A673 (cell line): ENCODE measurements around the gene ARHGEF19. TPM values are rescaled to one million over a fixed set of nuclear protein-coding genes. Genes with fewer than 3 reads are reported as not detected.

Experiments
- BruUV-seq: library from RNA; stranded (reverse); fragments of 400-500 nt; replicated peaks from 2 replicates; lab custom pipeline; 2021; lab: Mats Ljungman, UMichigan
- CTCF ChIA-PET: fragments of 300-600 bp; sonication (Branson Sonifier 250); formaldehyde crosslinking; loops from one replicate; lab custom pipeline; 2022; ENCODE audit warnings: antibody characterized with exemption; lab: Charles Lee
- POLR2A ChIA-PET: fragments of 300-600 bp; sonication (Branson Sonifier 250); formaldehyde crosslinking; loops from one replicate; lab custom pipeline; 2022; ENCODE audit warnings: antibody characterized with exemption; ENCODE audit not compliant: low non-redundant PET; lab: Charles Lee
- DNase-seq: peaks from one replicate; pipeline ENCODE4 v3.0.0-alpha.2; 2015; ENCODE audit warnings: low spot score
- H3K27ac ChIP-seq: fragments of 200-600 bp; sonication (generic); 2 replicates; pipeline ENCODE4 v1.5.1; 2016; ENCODE audit warnings: mixed run types, low read depth, mild to moderate bottlenecking, mixed read lengths, antibody characterized with exemption, low read length; ENCODE audit not compliant: poor library complexity, severe bottlenecking
- H3K27me3 ChIP-seq: fragments of 200-600 bp; sonication (generic); replicated peaks from 2 replicates; pipeline ENCODE4 v1.6.1; 2017; ENCODE audit warnings: mixed run types, low read depth, mild to moderate bottlenecking, mixed read lengths, antibody characterized with exemption, low read length; ENCODE audit not compliant: insufficient read depth, poor library complexity
- H3K36me3 ChIP-seq: fragments of 200-600 bp; sonication (generic); 2 replicates; pipeline ENCODE4 v1.6.1; 2016; ENCODE audit warnings: mixed run types, mild to moderate bottlenecking, mixed read lengths, antibody characterized with exemption, low read length; ENCODE audit not compliant: insufficient read depth, poor library complexity, severe bottlenecking
- H3K4me1 ChIP-seq: fragments of 200-600 bp; sonication (generic); 2 replicates; pipeline ENCODE4 v1.6.1; 2017; ENCODE audit warnings: mixed run types, mild to moderate bottlenecking, mixed read lengths, antibody characterized with exemption, low read length; ENCODE audit not compliant: insufficient read depth, poor library complexity, severe bottlenecking
- H3K4me3 ChIP-seq: fragments of 200-600 bp; sonication (generic); 2 replicates; pipeline ENCODE4 v1.5.1; 2016; ENCODE audit warnings: low read depth, mixed run types, mild to moderate bottlenecking, mixed read lengths, low read length; ENCODE audit not compliant: poor library complexity, severe bottlenecking
- H3K9me3 ChIP-seq: fragments of 200-600 bp; sonication (generic); 2 replicates; pipeline ENCODE4 v1.6.1; 2016; ENCODE audit warnings: mixed run types, low read depth, mild to moderate bottlenecking, mixed read lengths, antibody characterized with exemption, low read length; ENCODE audit not compliant: poor library complexity, severe bottlenecking
- CTCF ChIP-seq: fragments of 300-800, 200-600 bp; sonication (generic); conservative IDR thresholded peaks from 2 replicates; pipeline ENCODE4 v1.5.1; 2017; ENCODE audit warnings: low read depth, mild to moderate bottlenecking, antibody characterized with exemption, low read length, moderate library complexity, mixed read lengths
- EZH2 ChIP-seq: fragments of 200-600 bp; sonication (generic); IDR thresholded peaks from 2 replicates; pipeline ENCODE4 v1.6.1; 2017; ENCODE audit warnings: borderline replicate concordance, low read depth, mild to moderate bottlenecking, mixed read lengths, antibody characterized with exemption, low read length; ENCODE audit not compliant: poor library complexity, severe bottlenecking
- intact Hi-C: fragments of 100-400 bp; cut with micrococcal nuclease; formaldehyde crosslinking; loops from one replicate; pipeline ENCODE4 v1.10.0; 2022; ENCODE audit not compliant: unreplicated experiment
- total RNA-seq: library from RNA; stranded (reverse); gene quantifications from 2 replicates; pipeline ENCODE4 v1.2.3, GENCODE V29; 2021

The ARHGEF19 gene
- total RNA-seq, 1 experiment from 2014 or later, result 5.2 TPM

- POLR2A ChIA-PET, result no interaction called here
- no TSS peak for BruUV-seq
- DNase-seq, result no peak
- no peak for TF ChIP-seq EZH2
- no peak for TF ChIP-seq CTCF
- Histone ChIP-seq H3K36me3 (no peaks in the 10 kb centered on the region), H3K4me1 (peaks cover 4% of the 10 kb centered on the region), H3K9me3 (no peaks in the 10 kb centered on the region), H3K27me3 (no peaks in the 10 kb centered on the region), H3K27ac (no peak overlapping the region), H3K4me3 (no peak overlapping the region)
- CTCF ChIA-PET, result no interaction called here
- intact Hi-C loops, result no loop called here
Observed at GRCh38 chr1:16211824-16212223, 628 bp downstream of the ARHGEF19 start.

GRCh38 chr1:16210581-16210980, 1.9 kb downstream of the ARHGEF19 start:
- CTCF ChIA-PET, result no interaction called here
- POLR2A ChIA-PET, result no interaction called here
- BruUV-seq, result no TSS peak

GRCh38 chr1:16209847-16210407, 2.5 kb downstream of the ARHGEF19 start:
- CTCF ChIA-PET, result no interaction called here
- Histone ChIP-seq H3K27me3 (no peaks in the 10 kb centered on the region), H3K36me3 (no peaks in the 10 kb centered on the region), H3K4me1 (peaks cover 9% of the 10 kb centered on the region), H3K4me3 (no peak overlapping the region), H3K27ac (no peak overlapping the region), H3K9me3 (no peaks in the 10 kb centered on the region)
- DNase-seq, result no peak
- intact Hi-C loops, result loop anchor here (10.0 kb wide), 1 partner anchor 155 kb away; the partner anchor contains the start of gene SZRD1
- POLR2A ChIA-PET, result no interaction called here
- TF ChIP-seq CTCF (no peak), EZH2 (no peak)
- BruUV-seq, result no TSS peak

More at GRCh38 chr1:16210581-16210980, 1.9 kb downstream of the ARHGEF19 start:
- H3K4me3 ChIP-seq, result no peak overlapping the region
- no peaks in the 10 kb centered on the region for H3K27me3 ChIP-seq
- H3K9me3 ChIP-seq, result no peaks in the 10 kb centered on the region
- H3K36me3 ChIP-seq, result no peaks in the 10 kb centered on the region
- TF ChIP-seq EZH2, result no peak
- TF ChIP-seq CTCF, result no peak
- DNase-seq, result no peak
- intact Hi-C loops, result no loop called here
- peaks cover 8% of the 10 kb centered on the region for H3K4me1 ChIP-seq
- no peak overlapping the region for H3K27ac ChIP-seq
